ENCODE data around the gene RELT. TPM values are rescaled to one million over a fixed set of nuclear protein-coding genes. Genes with fewer than 3 reads are reported as not detected.

The RELT gene
- total RNA-seq, 2 experiments from 2014 or later, result 18.5 to 18.9 TPM

DNA sequence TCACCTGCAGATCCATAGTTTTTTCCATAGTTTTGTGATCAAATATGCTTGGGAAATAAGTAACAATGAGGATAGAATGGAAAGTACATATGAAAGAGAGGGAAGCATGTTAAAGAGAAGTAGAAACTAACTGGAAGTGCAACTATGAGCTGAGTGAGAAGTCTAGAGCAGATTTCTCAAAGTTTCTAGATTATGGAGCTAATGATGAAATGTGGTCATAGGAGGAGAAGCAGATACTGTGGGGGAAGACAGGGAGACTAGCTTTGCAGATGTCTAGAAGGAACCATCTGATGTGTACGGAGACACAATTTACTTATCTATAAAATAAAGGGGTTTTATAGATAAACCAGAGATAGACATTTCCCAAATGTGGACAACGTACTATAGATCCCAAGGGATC is 37.1 kb downstream of the RELT start:
- intact Hi-C loops (cut with micrococcal nuclease), result no loop called here
- Mint-ChIP-seq H3K27ac (no peak overlapping the region), H3K9me3 (no peaks in the 10 kb centered on the region), H3K27me3 (no peaks in the 10 kb centered on the region), H3K4me1 (ENCODE audit: low read depth) (no peaks in the 10 kb centered on the region), H3K36me3 (peaks cover 16% of the 10 kb centered on the region), H3K4me3 (no peak overlapping the region)
- DNase-seq, result no peak
- ChIA-PET POLR2A (no interaction called here), CTCF (interaction anchor here (0.6 to 2.5 kb wide), 2 partner anchors 62 to 205 kb away, joined by 3 to 13 read pairs; no protein-coding TSS in a partner anchor)

- CTCF ChIA-PET, result interaction anchor here (0.7 to 2.5 kb wide), 5 partner anchors 8 to 79 kb away, joined by 3 to 13 read pairs (median 4); no protein-coding TSS in a partner anchor
- intact Hi-C loops (cut with micrococcal nuclease), result no loop called here
- H3K4me3 Mint-ChIP-seq, result no peak overlapping the region
- H3K36me3 Mint-ChIP-seq, result peaks cover 11% of the 10 kb centered on the region
- no peak for DNase-seq
- POLR2A ChIA-PET, result no interaction called here
- H3K27me3 Mint-ChIP-seq, result no peaks in the 10 kb centered on the region
- no peaks in the 10 kb centered on the region for H3K9me3 Mint-ChIP-seq
- H3K27ac Mint-ChIP-seq, result no peak overlapping the region
- H3K4me1 Mint-ChIP-seq (ENCODE audit: low read depth), result no peaks in the 10 kb centered on the region
Observed at GRCh38 chr11:73414977-73415651, 38.9 kb downstream of the RELT start.

DNA sequence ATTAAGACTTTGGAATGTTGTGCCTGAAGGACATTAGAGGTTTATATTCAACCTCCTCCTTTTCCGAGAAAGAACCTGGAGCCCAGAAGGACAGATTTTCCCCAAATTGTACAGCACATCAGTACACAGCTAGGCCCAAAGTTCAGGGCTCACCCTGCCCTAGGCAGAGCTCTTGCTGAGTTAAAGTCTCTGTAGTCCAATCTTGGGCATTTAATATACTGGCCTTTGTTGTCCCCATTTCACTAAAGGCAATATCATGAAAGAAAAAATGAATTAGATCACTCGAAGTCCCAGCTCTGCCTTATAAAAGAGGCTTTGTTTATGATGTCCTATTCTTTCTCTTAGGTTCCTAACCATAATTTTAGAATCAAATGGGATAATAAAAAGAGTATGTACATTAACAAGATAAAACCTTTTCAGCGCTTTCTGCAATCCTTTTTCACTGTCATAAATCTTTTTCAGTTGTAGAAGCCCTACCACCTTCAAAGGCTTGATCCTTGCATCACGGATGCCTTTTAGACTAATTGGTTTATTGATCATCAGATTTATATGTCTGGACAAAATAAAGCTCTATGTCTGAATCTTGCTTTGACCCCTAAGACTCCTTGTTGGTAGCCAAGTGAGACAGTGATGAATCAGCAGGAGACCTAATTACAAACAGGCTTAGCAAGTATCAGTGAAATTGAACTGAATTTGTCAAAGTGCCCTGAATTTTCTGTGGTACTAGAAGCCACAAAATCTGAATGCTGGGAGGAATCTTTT is 39.8 kb downstream of the RELT start:
- Mint-ChIP-seq H3K4me1 (ENCODE audit: low read depth) (no peaks in the 10 kb centered on the region), H3K9me3 (no peaks in the 10 kb centered on the region), H3K27me3 (no peaks in the 10 kb centered on the region), H3K27ac (no peak overlapping the region), H3K4me3 (no peak overlapping the region), H3K36me3 (peaks cover 11% of the 10 kb centered on the region)
- ChIA-PET CTCF (no interaction called here), POLR2A (interaction anchor here (0.5 kb wide), 1 partner anchor 84 kb away, joined by 3 read pairs; no protein-coding TSS in a partner anchor)
- no peak for DNase-seq
- intact Hi-C loops (cut with micrococcal nuclease), result no loop called here

- DNase-seq, result no peak
- Mint-ChIP-seq H3K27me3 (no peaks in the 10 kb centered on the region), H3K27ac (no peak overlapping the region), H3K36me3 (peaks cover 11% of the 10 kb centered on the region), H3K9me3 (no peaks in the 10 kb centered on the region), H3K4me1 (ENCODE audit: low read depth) (no peaks in the 10 kb centered on the region), H3K4me3 (no peak overlapping the region)
- CTCF ChIA-PET, result no interaction called here
- POLR2A ChIA-PET, result no interaction called here
- intact Hi-C loops (cut with micrococcal nuclease), result no loop called here
Observed at GRCh38 chr11:73416786-73417185, 40.6 kb downstream of the RELT start.

DNA sequence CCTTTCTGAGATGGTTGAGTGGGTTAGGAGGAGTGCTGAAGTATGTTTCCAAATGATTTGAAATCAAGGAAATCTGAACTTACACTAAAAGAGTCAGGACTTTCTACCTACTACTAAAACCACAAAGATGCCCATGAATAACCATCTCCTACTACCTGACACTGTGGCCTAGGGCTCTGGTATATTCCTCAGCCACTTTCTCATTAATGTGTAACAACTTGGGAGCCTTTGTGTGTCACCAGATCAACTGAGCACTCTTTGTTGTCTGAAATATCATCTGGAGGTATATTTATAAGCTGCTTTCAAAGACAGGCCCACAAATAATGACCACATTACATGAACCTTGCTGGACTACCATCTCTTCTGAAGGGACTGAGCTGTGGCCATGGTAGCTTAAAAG is 43.9 kb downstream of the RELT start:
- no peak overlapping the region for H3K4me3 Mint-ChIP-seq
- ChIA-PET CTCF (interaction anchor here (1.2 kb wide), 1 partner anchor 125 kb away, joined by 3 read pairs; no protein-coding TSS in a partner anchor), POLR2A (no interaction called here)
- H3K27ac Mint-ChIP-seq, result no peak overlapping the region
- DNase-seq, result no peak
- intact Hi-C loops (cut with micrococcal nuclease), result no loop called here
- H3K9me3 Mint-ChIP-seq, result no peaks in the 10 kb centered on the region
- no peaks in the 10 kb centered on the region for H3K4me1 Mint-ChIP-seq (ENCODE audit: low read depth)
- no peaks in the 10 kb centered on the region for H3K27me3 Mint-ChIP-seq
- peaks cover 11% of the 10 kb centered on the region for H3K36me3 Mint-ChIP-seq

GRCh38 chr11:73422886-73423285 is 46.7 kb downstream of the RELT start:
- Mint-ChIP-seq H3K9me3 (no peaks in the 10 kb centered on the region), H3K4me3 (no peak overlapping the region), H3K36me3 (peaks cover 5% of the 10 kb centered on the region), H3K27me3 (no peaks in the 10 kb centered on the region), H3K27ac (no peak overlapping the region), H3K4me1 (ENCODE audit: low read depth) (peaks cover 2% of the 10 kb centered on the region)
- intact Hi-C loops (cut with micrococcal nuclease), result no loop called here
- DNase-seq, result no peak
- ChIA-PET CTCF (interaction anchor here (0.9 to 1.3 kb wide), 2 partner anchors 8 to 583 kb away, joined by 3 to 4 read pairs; no protein-coding TSS in a partner anchor), POLR2A (interaction anchor here (0.9 kb wide), 1 partner anchor 9 kb away, joined by 3 read pairs; no protein-coding TSS in a partner anchor)

DNA sequence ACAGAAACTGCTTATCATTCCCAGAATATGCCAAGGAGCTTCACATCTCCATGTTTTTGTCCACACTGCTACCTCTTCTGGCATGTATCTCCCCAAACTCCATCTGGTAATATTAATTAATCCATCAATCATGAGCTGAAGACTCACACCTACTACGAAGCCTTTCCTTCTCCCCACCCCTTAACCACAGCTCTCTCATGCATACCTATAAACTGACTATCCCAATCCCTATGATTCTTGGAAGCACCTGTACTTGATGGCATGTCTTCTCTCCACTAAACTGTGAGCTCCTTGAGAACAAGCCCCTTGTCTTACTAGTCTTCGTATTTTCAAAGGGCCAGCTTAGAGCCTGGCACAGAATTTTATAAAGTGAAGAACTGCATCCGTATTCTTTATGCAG is 47.3 kb downstream of the RELT start:
- peaks cover 7% of the 10 kb centered on the region for H3K4me1 Mint-ChIP-seq (ENCODE audit: low read depth)
- H3K27ac Mint-ChIP-seq, result no peak overlapping the region
- ChIA-PET POLR2A (interaction anchor here (0.6 to 0.9 kb wide), 2 partner anchors 9 to 15 kb away, joined by 3 to 5 read pairs; no protein-coding TSS in a partner anchor), CTCF (interaction anchor here (0.9 to 1.3 kb wide), 3 partner anchors 9 to 583 kb away, joined by 3 to 5 read pairs (median 4); no protein-coding TSS in a partner anchor)
- intact Hi-C loops (cut with micrococcal nuclease), result no loop called here
- no peaks in the 10 kb centered on the region for H3K36me3 Mint-ChIP-seq
- H3K9me3 Mint-ChIP-seq, result no peaks in the 10 kb centered on the region
- no peak overlapping the region for H3K4me3 Mint-ChIP-seq
- H3K27me3 Mint-ChIP-seq, result no peaks in the 10 kb centered on the region
- no peak for DNase-seq

DNA sequence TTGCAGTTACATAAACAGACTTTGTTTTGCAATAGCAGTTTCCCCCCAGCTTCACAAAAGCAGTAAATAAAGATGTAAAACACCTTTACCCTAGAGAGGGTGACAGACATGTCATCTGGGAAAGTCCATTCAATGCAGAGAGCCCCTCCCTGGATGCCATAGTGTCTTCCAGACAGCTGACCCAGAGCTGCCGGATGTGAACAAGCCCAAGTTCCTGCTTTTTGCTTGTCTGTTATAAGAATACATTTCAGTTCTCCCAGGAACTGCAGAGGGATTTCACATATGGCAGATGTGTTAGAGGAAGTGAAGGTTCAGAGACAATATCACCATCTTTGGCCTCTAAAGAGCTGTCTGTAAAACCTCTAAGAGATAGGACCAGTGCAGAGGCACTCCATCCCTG is 48.9 kb downstream of the RELT start:
- H3K9me3 Mint-ChIP-seq, result no peaks in the 10 kb centered on the region
- no peaks in the 10 kb centered on the region for H3K36me3 Mint-ChIP-seq
- H3K27me3 Mint-ChIP-seq, result no peaks in the 10 kb centered on the region
- no peak for DNase-seq
- no peak overlapping the region for H3K27ac Mint-ChIP-seq
- intact Hi-C loops (cut with micrococcal nuclease), result no loop called here
- H3K4me1 Mint-ChIP-seq (ENCODE audit: low read depth), result peaks cover 11% of the 10 kb centered on the region
- ChIA-PET CTCF (interaction anchor here (1.2 to 1.5 kb wide), 3 partner anchors 40 to 236 kb away, joined by 3 to 4 read pairs (median 3); no protein-coding TSS in a partner anchor), POLR2A (no interaction called here)
- H3K4me3 Mint-ChIP-seq, result no peak overlapping the region

- H3K36me3 Mint-ChIP-seq, result no peaks in the 10 kb centered on the region
- H3K27ac Mint-ChIP-seq, result no peak overlapping the region
- no peak overlapping the region for H3K4me3 Mint-ChIP-seq
- POLR2A ChIA-PET, result interaction anchor here (0.6 kb wide), 1 partner anchor 40 kb away, joined by 3 read pairs; no protein-coding TSS in a partner anchor
- peaks cover 11% of the 10 kb centered on the region for H3K4me1 Mint-ChIP-seq (ENCODE audit: low read depth)
- CTCF ChIA-PET, result no interaction called here
- no peaks in the 10 kb centered on the region for H3K9me3 Mint-ChIP-seq
- no peak for DNase-seq
- intact Hi-C loops (cut with micrococcal nuclease), result no loop called here
- no peaks in the 10 kb centered on the region for H3K27me3 Mint-ChIP-seq
Observed at GRCh38 chr11:73426219-73426850, 50.1 kb downstream of the RELT start.

DNA sequence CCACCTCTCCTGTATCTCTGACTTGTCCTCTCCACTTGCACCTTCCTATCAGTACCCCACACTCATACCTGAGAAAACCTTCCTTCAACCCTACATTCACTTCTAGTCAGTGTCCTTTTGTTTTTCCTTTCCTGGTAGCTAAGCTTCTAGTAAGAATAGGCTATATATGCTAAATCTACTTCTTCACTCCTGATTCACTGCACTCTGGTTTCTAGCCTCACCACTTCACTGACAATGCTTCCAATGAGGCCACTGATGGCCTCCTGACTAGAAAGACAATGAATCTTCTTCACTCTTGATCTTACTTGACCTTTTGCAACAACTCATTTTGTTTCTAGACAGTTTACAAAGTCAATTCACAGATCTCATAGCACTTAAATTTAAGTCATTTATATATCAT is 52.0 kb downstream of the RELT start:
- no peaks in the 10 kb centered on the region for H3K27me3 Mint-ChIP-seq
- no peak overlapping the region for H3K4me3 Mint-ChIP-seq
- H3K27ac Mint-ChIP-seq, result peak overlapping the region; percentile 49

GRCh38 chr11:73428699-73429098 is 52.5 kb downstream of the RELT start:
- Mint-ChIP-seq H3K27ac (peak overlapping the region; percentile 40), H3K4me3 (no peak overlapping the region), H3K27me3 (no peaks in the 10 kb centered on the region), H3K9me3 (no peaks in the 10 kb centered on the region), H3K4me1 (ENCODE audit: low read depth) (peaks cover 11% of the 10 kb centered on the region), H3K36me3 (no peaks in the 10 kb centered on the region)
- intact Hi-C loops (cut with micrococcal nuclease), result loop anchor here (1.0 kb wide), 1 partner anchor 150 kb away; no protein-coding TSS in a partner anchor
- POLR2A ChIA-PET, result no interaction called here
- CTCF ChIA-PET, result interaction anchor here (1.7 to 2.2 kb wide), 2 partner anchors 78 to 197 kb away, joined by 4 to 6 read pairs; no protein-coding TSS in a partner anchor
- no peak for DNase-seq

More for the DNA sequence above, 52.0 kb downstream of the RELT start:
- Mint-ChIP-seq H3K36me3 (no peaks in the 10 kb centered on the region), H3K4me1 (ENCODE audit: low read depth) (peaks cover 11% of the 10 kb centered on the region), H3K9me3 (no peaks in the 10 kb centered on the region)
- DNase-seq, result peak; percentile 28
- CTCF ChIA-PET, result interaction anchor here (0.9 to 2.2 kb wide), 3 partner anchors 77 to 232 kb away, joined by 3 to 6 read pairs (median 4); no protein-coding TSS in a partner anchor
- intact Hi-C loops (cut with micrococcal nuclease), result loop anchor here (1.0 kb wide), 1 partner anchor 150 kb away; no protein-coding TSS in a partner anchor
- POLR2A ChIA-PET, result no interaction called here

Data from activated CD4-positive, alpha-beta memory T cell treated with anti-CD3 and anti-CD28 coated beads for 36 hours (primary cell).